Mesenteric fat pad (tissue), 1 donor: ENCODE measurements around the gene NTHL1. TPM values are rescaled to one million over a fixed set of nuclear protein-coding genes. Genes with fewer than 3 reads are reported as not detected.

Experiments used
- DNase-seq: peaks from one replicate; pipeline ENCODE4 v3.0.0-alpha.2; 2020; ENCODE audit warnings: low spot score
- total RNA-seq: library from RNA; stranded (reverse); fragmentation: NEBNext Ultra II Directional; extraction: Animal tissue kit (Norgen Biotek cat#: 25700); gene quantifications from one replicate; pipeline ENCODE4 v1.2.1, GENCODE V29; 2021
- donor health status: DM: yes; HTN: yes; CAD: no.

Gene NTHL1
- total RNA-seq, 1 donor from 2014 or later: 9.9 TPM

- no peak for DNase-seq
These were observed 16.5 kb downstream of the NTHL1 start for GRCh38 chr16:2031081-2031577.

GRCh38 chr16:2030036-2030435, 17.6 kb downstream of the NTHL1 start:
- DNase-seq: no peak

GRCh38 chr16:2029350-2029749, 18.3 kb downstream of the NTHL1 start:
- DNase-seq: no peak

- no peak for DNase-seq
These were observed 18.9 kb downstream of the NTHL1 start for GRCh38 chr16:2028620-2029220.

- no peak for DNase-seq
These were observed 19.5 kb downstream of the NTHL1 start for GRCh38 chr16:2028146-2028545.

DNA sequence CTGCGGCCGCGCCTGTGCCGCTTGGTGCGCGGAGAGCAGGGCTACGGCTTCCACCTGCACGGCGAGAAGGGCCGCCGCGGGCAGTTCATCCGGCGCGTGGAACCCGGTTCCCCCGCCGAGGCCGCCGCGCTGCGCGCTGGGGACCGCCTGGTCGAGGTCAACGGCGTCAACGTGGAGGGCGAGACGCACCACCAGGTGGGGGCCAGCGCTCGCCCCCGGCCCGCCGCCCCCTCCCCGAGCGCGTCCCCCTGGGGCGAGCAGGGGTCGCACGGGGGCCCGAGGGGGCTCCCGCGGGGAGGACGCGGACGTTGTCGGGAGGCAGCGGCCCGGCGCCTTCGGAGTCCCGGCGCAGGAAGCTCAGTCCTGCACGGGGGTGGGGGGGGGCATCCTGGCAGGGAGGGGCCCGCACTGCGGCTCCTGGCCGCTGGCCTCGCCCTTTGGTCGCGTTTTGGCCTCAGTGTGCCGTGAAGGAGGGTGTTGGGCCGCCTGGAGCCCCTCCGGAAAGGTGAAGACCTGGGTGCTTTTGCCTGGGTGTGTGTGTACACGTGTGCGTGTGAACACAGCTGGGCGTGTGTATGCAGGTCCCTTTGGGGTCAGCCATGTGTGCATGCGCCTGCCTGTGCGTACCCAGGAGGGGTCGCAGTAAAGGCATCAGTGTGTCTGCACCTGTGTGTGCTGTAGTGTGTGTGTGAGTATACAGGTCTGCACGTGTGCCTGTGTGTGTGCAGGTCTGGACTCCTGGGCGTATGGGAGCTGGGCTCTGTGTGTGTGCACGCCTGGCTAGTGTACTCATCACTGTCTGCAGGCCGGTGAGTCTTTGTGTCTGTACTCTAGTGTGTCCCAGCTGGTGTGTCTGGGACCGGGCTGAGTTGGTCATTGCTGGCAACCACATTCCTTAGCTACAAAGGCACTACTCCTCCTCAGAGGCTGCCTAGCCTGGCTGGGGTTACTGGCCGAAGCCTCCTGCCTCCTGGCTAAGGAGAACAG, 20.3 kb downstream of the NTHL1 start:
- DNase-seq: no peak

DNA sequence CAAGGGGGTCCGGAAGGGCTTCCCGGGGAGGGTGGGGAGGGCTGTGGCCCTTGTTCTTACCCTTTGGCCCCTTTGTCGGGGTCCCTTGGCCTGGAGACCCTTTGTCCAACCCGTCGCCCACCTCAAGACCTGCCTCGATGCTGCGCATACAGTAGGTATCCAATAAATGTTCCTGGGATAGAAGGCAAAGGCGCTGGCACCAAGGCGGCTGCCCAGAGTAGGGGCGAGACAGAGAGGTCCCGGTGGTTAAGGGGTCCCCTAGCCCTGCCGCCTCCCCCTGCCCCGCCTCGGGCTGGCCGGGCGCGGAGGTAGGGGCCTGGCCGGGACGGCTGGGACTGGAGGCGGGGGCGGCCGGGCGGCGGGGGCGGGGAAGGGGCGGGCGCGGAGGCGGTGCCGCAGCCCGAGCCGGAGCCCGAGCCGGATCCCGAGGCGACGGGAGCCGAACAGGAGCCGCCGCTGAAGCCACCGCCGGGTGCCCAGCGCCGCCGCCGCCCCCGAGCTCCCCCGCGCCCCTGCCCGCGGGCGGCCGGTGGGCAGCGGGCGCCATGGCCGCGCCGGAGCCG, 21.1 kb downstream of the NTHL1 start, which contains the start of gene NHERF2:
NHERF2 (plus strand) TSS at position 442 of the 563 bp plus-strand sequence; CDS start at position 546, 104 bp downstream.
- no peak for DNase-seq

DNA sequence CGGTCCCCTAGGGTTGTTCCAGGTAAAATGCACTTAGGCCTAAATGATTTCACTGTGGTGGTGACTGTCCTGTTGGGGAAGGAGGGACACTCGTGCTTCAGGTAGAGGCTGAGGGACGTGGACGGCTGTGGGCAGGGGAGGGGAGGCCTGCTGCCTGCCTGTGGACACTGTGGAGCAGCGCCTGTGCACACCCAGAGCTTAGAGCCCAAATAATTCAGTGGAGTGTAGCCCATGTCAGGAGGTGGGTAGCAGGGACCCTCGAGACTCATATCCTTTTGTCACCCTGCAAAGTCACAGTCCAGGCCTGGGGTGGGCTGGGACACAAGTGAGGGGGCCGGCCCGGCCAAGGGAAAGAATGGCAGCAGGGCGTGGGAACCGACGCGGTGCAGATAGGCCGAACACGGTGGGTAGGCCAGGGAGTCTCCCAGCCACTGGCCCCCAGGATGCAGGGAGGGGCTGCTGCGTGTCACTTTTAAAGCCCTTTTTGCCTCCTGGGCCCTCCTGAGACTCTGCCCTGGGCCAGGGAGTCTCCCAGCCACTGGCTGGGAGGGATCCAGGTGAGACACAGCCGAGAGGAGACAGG, 21.7 kb downstream of the NTHL1 start:
- DNase-seq: no peak

GRCh38 chr16:2025251-2025650, 22.4 kb downstream of the NTHL1 start:
- DNase-seq: no peak

- no peak for DNase-seq
These were observed 23.6 kb downstream of the NTHL1 start for GRCh38 chr16:2024032-2024420.

GRCh38 chr16:2023092-2024031, 24.3 kb downstream of the NTHL1 start:
- DNase-seq: peak; percentile 98

- DNase-seq: no peak
These were observed 24.9 kb downstream of the NTHL1 start for GRCh38 chr16:2022723-2023091.

DNA sequence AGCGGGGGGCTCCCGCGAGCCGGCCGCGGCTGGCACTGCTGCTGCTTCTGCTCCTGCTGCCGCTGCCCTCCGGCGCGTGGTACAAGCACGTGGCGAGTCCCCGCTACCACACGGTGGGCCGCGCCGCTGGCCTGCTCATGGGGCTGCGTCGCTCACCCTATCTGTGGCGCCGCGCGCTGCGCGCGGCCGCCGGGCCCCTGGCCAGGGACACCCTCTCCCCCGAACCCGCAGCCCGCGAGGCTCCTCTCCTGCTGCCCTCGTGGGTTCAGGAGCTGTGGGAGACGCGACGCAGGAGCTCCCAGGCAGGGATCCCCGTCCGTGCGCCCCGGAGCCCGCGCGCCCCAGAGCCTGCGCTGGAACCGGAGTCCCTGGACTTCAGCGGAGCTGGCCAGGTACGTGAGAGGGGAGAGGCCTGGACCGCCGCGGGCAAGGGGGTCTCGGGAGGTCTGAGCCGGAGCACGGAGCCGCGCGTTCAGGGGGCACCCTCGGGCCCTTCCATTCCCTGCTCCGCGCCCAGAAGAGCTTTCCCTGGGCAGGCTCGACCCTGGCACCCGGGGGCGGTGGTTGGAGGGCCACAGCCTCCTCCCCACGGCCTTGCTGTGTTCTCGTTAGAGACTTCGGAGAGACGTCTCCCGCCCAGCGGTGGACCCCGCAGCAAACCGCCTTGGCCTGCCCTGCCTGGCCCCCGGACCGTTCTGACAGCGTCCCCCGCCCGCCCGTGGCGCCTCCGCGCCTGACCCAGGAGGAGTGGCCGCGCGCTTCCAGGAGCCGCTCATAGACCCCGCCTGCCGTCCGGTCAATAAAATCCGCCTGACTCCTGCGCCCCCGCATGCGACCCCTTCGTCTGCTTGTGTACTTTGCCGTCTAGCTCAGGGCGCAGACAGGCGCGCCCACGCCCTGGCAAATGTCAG, 27.5 kb downstream of the NTHL1 start:
- no peak for DNase-seq

- DNase-seq: no peak
These were observed 28.1 kb downstream of the NTHL1 start, which contains the start of gene NPW for GRCh38 chr16:2019518-2019920. Gene NPW, plus strand, starts transcription at chr16:2019785.

DNA sequence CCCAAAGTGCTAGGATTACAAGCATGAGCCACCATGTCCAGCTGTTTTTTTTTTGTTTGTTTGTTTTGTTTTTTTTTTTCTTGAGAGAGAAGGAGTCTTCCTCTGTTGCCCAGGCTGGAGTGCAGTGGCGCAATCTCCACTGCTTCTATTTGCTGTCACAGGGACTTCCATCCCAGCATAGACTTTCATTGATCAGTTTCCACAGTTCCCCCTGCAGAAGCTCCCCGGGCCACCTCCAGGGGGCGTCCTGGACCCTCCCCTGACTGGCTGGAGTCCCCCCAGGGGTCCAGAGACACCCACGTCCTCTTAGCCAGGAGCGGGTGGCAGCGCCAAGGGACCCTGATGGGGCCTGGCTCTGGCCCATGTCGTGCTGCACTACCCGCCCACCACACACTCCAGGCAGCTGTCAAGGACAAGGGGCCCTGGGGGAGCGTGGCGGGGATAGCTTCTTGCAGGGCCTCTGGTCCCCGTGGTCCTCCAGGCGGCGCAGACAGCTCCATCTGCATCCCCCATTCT, 31.2 kb downstream of the NTHL1 start:
- no peak for DNase-seq

DNA sequence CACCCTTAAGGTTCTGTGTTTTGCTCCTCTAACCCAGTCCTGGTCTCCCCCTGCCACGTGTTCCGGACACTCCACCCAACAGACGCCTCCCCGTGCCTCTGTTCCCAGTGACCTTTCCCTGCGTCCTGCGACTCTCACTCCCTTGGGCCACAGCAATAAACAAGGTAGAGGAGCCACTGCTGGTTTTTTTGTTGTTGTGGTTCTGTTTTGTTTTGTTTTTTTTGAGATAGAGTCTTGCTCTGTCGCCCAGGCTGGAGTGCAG, 31.8 kb downstream of the NTHL1 start:
- no peak for DNase-seq

- DNase-seq: no peak
These were observed 32.3 kb downstream of the NTHL1 start for GRCh38 chr16:2015117-2015946.

DNA sequence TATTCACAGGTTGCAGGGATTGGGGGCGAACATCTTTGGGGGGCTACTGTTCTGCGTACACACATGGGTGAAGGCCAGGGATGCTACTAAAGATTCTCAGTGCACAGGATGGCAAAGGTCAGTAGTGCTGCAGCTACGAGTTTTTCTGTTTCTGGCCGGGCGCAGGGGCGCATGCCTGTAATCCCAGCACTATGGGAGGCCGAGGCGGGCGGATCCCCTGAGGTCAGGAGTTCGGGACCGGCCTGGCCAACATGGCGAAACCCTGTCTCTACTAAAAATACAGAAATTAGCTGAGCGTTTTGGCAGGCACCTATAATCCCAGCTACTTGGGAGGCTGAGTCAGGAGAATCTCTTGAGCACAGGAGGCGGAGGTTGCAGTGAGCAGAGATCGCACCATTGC, 34.1 kb downstream of the NTHL1 start:
- no peak for DNase-seq
